Skeletal muscle cell (primary cell): ENCODE results near the gene COPRS.
A peak's percentile ranks its signal among the peaks of the same experiment; 100 is the strongest.
"Not testable (repeated sequence)": the region's sequence is repeated elsewhere in the genome, so short reads cannot be mapped to it uniquely, and the experiment has no call there.

Experiments
- DNase-seq: peaks from one replicate; pipeline ENCODE4 v3.0.0-alpha.2; 2010; ENCODE audit warnings: low read depth
- H3K4me3 ChIP-seq: 2 replicates; pipeline ENCODE4 v1.5.1; 2011; ENCODE audit warnings: low read depth, mild to moderate bottlenecking, control low read depth, low read length, moderate library complexity

The COPRS gene

GRCh38 chr17:31853911-31854470, 5.1 kb downstream of the COPRS start:
- H3K4me3 ChIP-seq = no peak overlapping the region
- DNase-seq = no peak

- no peak for DNase-seq
Measured at GRCh38 chr17:31845291-31845690, 13.8 kb downstream of the COPRS start.

GRCh38 chr17:31843070-31843745, 15.8 kb downstream of the COPRS start:
- no peak overlapping the region for H3K4me3 ChIP-seq
- peak; percentile 47 for DNase-seq

More at GRCh38 chr17:31845291-31845690, 13.8 kb downstream of the COPRS start:
- no peak overlapping the region for H3K4me3 ChIP-seq

GRCh38 chr17:31842195-31843069, 16.6 kb downstream of the COPRS start:
- no peak for DNase-seq
- H3K4me3 ChIP-seq = peak overlapping the region; percentile 28

GRCh38 chr17:31841850-31842194, 17.2 kb downstream of the COPRS start:
- no peak overlapping the region for H3K4me3 ChIP-seq
- no peak for DNase-seq

- H3K4me3 ChIP-seq = no peak overlapping the region
- no peak for DNase-seq
Measured at GRCh38 chr17:31838636-31839225, 20.3 kb downstream of the COPRS start.

- H3K4me3 ChIP-seq = no peak overlapping the region
- DNase-seq = no peak
Measured at GRCh38 chr17:31835984-31836383, 23.1 kb downstream of the COPRS start.

- no peak overlapping the region for H3K4me3 ChIP-seq
- DNase-seq = no peak
Measured at GRCh38 chr17:31834448-31834847, 24.6 kb downstream of the COPRS start.

- no peak overlapping the region for H3K4me3 ChIP-seq
- no peak for DNase-seq
Measured at GRCh38 chr17:31832746-31833145, 26.3 kb downstream of the COPRS start.

- no peak overlapping the region for H3K4me3 ChIP-seq
- DNase-seq = no peak
Measured at GRCh38 chr17:31830971-31831858, 27.8 kb downstream of the COPRS start.

GRCh38 chr17:31829649-31830048, 29.4 kb downstream of the COPRS start:
- DNase-seq = no peak
- H3K4me3 ChIP-seq = no peak overlapping the region

GRCh38 chr17:31828955-31829354, 30.1 kb downstream of the COPRS start:
- H3K4me3 ChIP-seq, DNase-seq: not testable (repeated sequence)

GRCh38 chr17:31825961-31826691, 32.9 kb downstream of the COPRS start:
- H3K4me3 ChIP-seq = no peak overlapping the region
- no peak for DNase-seq

- DNase-seq = no peak
- no peak overlapping the region for H3K4me3 ChIP-seq
Measured at GRCh38 chr17:31824766-31825360, 34.2 kb downstream of the COPRS start.

- no peak overlapping the region for H3K4me3 ChIP-seq
- DNase-seq = no peak
Measured at GRCh38 chr17:31823014-31823413, 36.0 kb downstream of the COPRS start.

GRCh38 chr17:31820691-31821435, 38.2 kb downstream of the COPRS start:
- DNase-seq = no peak
- H3K4me3 ChIP-seq = no peak overlapping the region

GRCh38 chr17:31819578-31819977, 39.5 kb downstream of the COPRS start:
- no peak overlapping the region for H3K4me3 ChIP-seq
- DNase-seq = no peak

GRCh38 chr17:31818863-31819262, 40.2 kb downstream of the COPRS start:
- not testable (repeated sequence) for DNase-seq, H3K4me3 ChIP-seq
